H1 (cell line): Measurements from ENCODE around the gene AKIRIN2. TPM values are rescaled to one million over a fixed set of nuclear protein-coding genes. Genes with fewer than 3 reads are reported as not detected.

Experiments used
- E2F6 ChIP-seq: IDR thresholded peaks from 2 replicates; pipeline ENCODE4 v1.6.1; 2012; ENCODE audit warnings: inconsistent platforms
- GTF2F1 ChIP-seq: IDR thresholded peaks from 2 replicates; pipeline ENCODE4 v1.6.1; 2012; ENCODE audit warnings: low read depth, low read length, improper control_type of control experiment, borderline replicate concordance
- KDM1A ChIP-seq: fragments of 200-600, 300-600 bp; sonication (generic); IDR thresholded peaks from 2 replicates; pipeline ENCODE4 v1.7.1; 2016; ENCODE audit warnings: mild to moderate bottlenecking, low read length, borderline replicate concordance
- NRF1 ChIP-seq: IDR thresholded peaks from 2 replicates; pipeline ENCODE4 v1.6.1; 2011; ENCODE audit warnings: mild to moderate bottlenecking, low read depth, low read length, improper control_type of control experiment
- SIRT6 ChIP-seq: IDR thresholded peaks from one replicate; pipeline ENCODE4 v1.7.1; 2012; ENCODE audit warnings: low read length, inconsistent platforms
- YY1 ChIP-seq: IDR thresholded peaks from 2 replicates; pipeline ENCODE4 v1.6.1; 2011; ENCODE audit warnings: low read depth, mild to moderate bottlenecking, low read length
- polyA plus RNA-seq, 7 experiments: library from polyadenylated mRNA; depleted of rRNA in 3 of 7; stranded (reverse) in 5 of 7; unstranded in 2 of 7; fragments of >200 nt in 5 of 7; fragments of 200-250 nt in 2 of 7; gene quantifications; 1 replicate in 5 of 7; 2 replicates in 1 of 7; 4 replicates in 1 of 7; pipeline versions ENCODE4 v1.2.1 to v1.2.3, GENCODE V29; 2011 to 2013; ENCODE audit warnings: missing spikeins in 2 of 7, mixed read lengths in 2 of 7
- total RNA-seq: library from RNA; stranded (reverse); fragmentation: NEBNext Ultra II Directional; extraction: Animal tissue kit (Norgen Biotek cat#: 25700); gene quantifications from 2 replicates; pipeline ENCODE4 v1.2.1, GENCODE V29; 2021

AKIRIN2 gene
- total and polyA plus RNA-seq, 2 of the 8 experiments (the other 6 are each of a cell fraction or from before 2014, with no cell fraction given): 35.6 to 75.3 TPM

GRCh38 chr6:87738000-87738399 lies 36.0 kb upstream of the AKIRIN2 start (continued):
- no peak for TF ChIP-seq E2F6
- TF ChIP-seq SIRT6: no peak
- no peak for TF ChIP-seq YY1
- TF ChIP-seq KDM1A: no peak
- TF ChIP-seq GTF2F1: no peak
- no peak for TF ChIP-seq NRF1
